MCF 10A (cell line): ENCODE results near the gene SYT13. TPM values are rescaled to one million over a fixed set of nuclear protein-coding genes. Genes with fewer than 3 reads are reported as not detected.

Experiments
- BruUV-seq: library from RNA; stranded (reverse); fragments of 400-500 nt; replicated peaks from 2 replicates; lab custom pipeline; 2021; lab: Mats Ljungman, UMichigan
- CTCF ChIA-PET: fragments of 300-600 bp; sonication (Branson Sonifier 250); formaldehyde crosslinking; extraction: SDS; loops from one replicate; lab custom pipeline; 2021; ENCODE audit warnings: antibody characterized with exemption, inconsistent platforms; lab: Yijun Ruan, JAX
- POLR2A ChIA-PET: fragments of 300-600, 350-650 bp; sonication (Branson Sonifier 250); formaldehyde crosslinking; extraction: SDS; loops from one replicate; lab custom pipeline; 2020; ENCODE audit warnings: antibody characterized with exemption, inconsistent platforms; lab: Yijun Ruan, JAX
- DNase-seq: peaks from one replicate; pipeline ENCODE4 v3.0.0-alpha.2; 2018; ENCODE audit not compliant: unreplicated experiment
- H3K27ac Mint-ChIP-seq: one replicate; pipeline ENCODE4 v1.8.0; 2022; ENCODE audit warnings: mild to moderate bottlenecking, low read depth, mixed read lengths; ENCODE audit not compliant: unreplicated experiment
- H3K27me3 Mint-ChIP-seq: one replicate; pipeline ENCODE4 v1.8.0; 2022; ENCODE audit warnings: mixed read lengths; ENCODE audit not compliant: insufficient read depth, unreplicated experiment
- H3K36me3 Mint-ChIP-seq: one replicate; pipeline ENCODE4 v1.8.0; 2022; ENCODE audit warnings: mild to moderate bottlenecking, moderate library complexity, mixed read lengths; ENCODE audit not compliant: insufficient read depth, unreplicated experiment
- H3K4me1 Mint-ChIP-seq: one replicate; pipeline ENCODE4 v1.8.0; 2022; ENCODE audit warnings: mixed read lengths; ENCODE audit not compliant: insufficient read depth, unreplicated experiment
- H3K4me3 Mint-ChIP-seq: one replicate; pipeline ENCODE4 v1.8.0; 2022; ENCODE audit warnings: mild to moderate bottlenecking, moderate library complexity, mixed read lengths; ENCODE audit not compliant: unreplicated experiment
- H3K9me3 Mint-ChIP-seq: one replicate; pipeline ENCODE4 v1.8.0; 2022; ENCODE audit warnings: mixed read lengths; ENCODE audit not compliant: unreplicated experiment
- CTCF ChIP-seq: fragments of 200-600 bp; IDR thresholded peaks from one replicate; pipeline ENCODE4 v1.8.0; 2022; ENCODE audit warnings: antibody characterized with exemption, mild to moderate bottlenecking; ENCODE audit not compliant: unreplicated experiment
- intact Hi-C: fragments of 100-400 bp; cut with micrococcal nuclease; formaldehyde crosslinking; loops from 2 replicates; pipeline ENCODE4 v1.14.1; 2022
- total RNA-seq: library from RNA; stranded (reverse); gene quantifications from 2 replicates; pipeline ENCODE4 v1.2.3, GENCODE V29; 2022

SYT13 gene
- total RNA-seq, 1 experiment from 2014 or later, result not detected

- Mint-ChIP-seq H3K4me3 (no peak overlapping the region), H3K27me3 (peaks cover 70% of the 10 kb centered on the region), H3K36me3 (no peaks in the 10 kb centered on the region), H3K27ac (no peak overlapping the region), H3K4me1 (no peaks in the 10 kb centered on the region), H3K9me3 (no peaks in the 10 kb centered on the region)
- intact Hi-C loops, result no loop called here
- DNase-seq, result no peak
- ChIA-PET POLR2A (no interaction called here), CTCF (interaction anchor here (0.6 to 3.4 kb wide), 2 partner anchors 204 to 693 kb away, joined by 3 to 9 read pairs; no protein-coding TSS in a partner anchor)
- no peak for TF ChIP-seq CTCF
- BruUV-seq, result no TSS peak
These were observed 28.8 kb upstream of the SYT13 start for GRCh38 chr11:45314900-45315299.

GRCh38 chr11:45313171-45313865 lies 27.2 kb upstream of the SYT13 start:
- intact Hi-C loops, result no loop called here
- Mint-ChIP-seq H3K27me3 (peaks cover 85% of the 10 kb centered on the region), H3K36me3 (no peaks in the 10 kb centered on the region), H3K27ac (no peak overlapping the region), H3K4me1 (no peaks in the 10 kb centered on the region), H3K9me3 (no peaks in the 10 kb centered on the region), H3K4me3 (no peak overlapping the region)
- DNase-seq, result no peak
- POLR2A ChIA-PET, result interaction anchor here (0.6 kb wide), 1 partner anchor 1074 kb away, joined by 4 read pairs; no protein-coding TSS in a partner anchor
- CTCF ChIA-PET, result interaction anchor here (0.6 to 3.4 kb wide), 5 partner anchors 14 to 202 kb away, joined by 3 to 9 read pairs (median 3); no protein-coding TSS in a partner anchor
- BruUV-seq, result no TSS peak
- no peak for TF ChIP-seq CTCF

- Mint-ChIP-seq H3K27ac (no peak overlapping the region), H3K4me1 (no peaks in the 10 kb centered on the region), H3K36me3 (no peaks in the 10 kb centered on the region), H3K27me3 (peaks cover 65% of the 10 kb centered on the region), H3K4me3 (no peak overlapping the region), H3K9me3 (no peaks in the 10 kb centered on the region)
- intact Hi-C loops, result no loop called here
- TF ChIP-seq CTCF, result no peak
- BruUV-seq, result no TSS peak
- CTCF ChIA-PET, result interaction anchor here (1.1 to 1.5 kb wide), 4 partner anchors 12 to 465 kb away, joined by 5 to 10 read pairs (median 6); no protein-coding TSS in a partner anchor
- POLR2A ChIA-PET, result interaction anchor here (0.7 kb wide), 1 partner anchor 109 kb away, joined by 3 read pairs; no protein-coding TSS in a partner anchor
- no peak for DNase-seq
These were observed 19.9 kb upstream of the SYT13 start for GRCh38 chr11:45305874-45306623.

- ChIA-PET POLR2A (interaction anchor here (0.6 kb wide), 1 partner anchor 206 kb away, joined by 3 read pairs; no protein-coding TSS in a partner anchor), CTCF (interaction anchor here (0.6 kb wide), 1 partner anchor 21 kb away, joined by 3 read pairs; no protein-coding TSS in a partner anchor)
- Mint-ChIP-seq H3K27me3 (peaks cover 55% of the 10 kb centered on the region), H3K27ac (no peak overlapping the region), H3K9me3 (no peaks in the 10 kb centered on the region), H3K36me3 (no peaks in the 10 kb centered on the region), H3K4me1 (no peaks in the 10 kb centered on the region), H3K4me3 (no peak overlapping the region)
- no TSS peak for BruUV-seq
- no peak for TF ChIP-seq CTCF
- intact Hi-C loops, result no loop called here
- no peak for DNase-seq
These were observed 18.8 kb upstream of the SYT13 start for GRCh38 chr11:45304992-45305335.
